Progenitor cell of endocrine pancreas (in vitro differentiated cells): ENCODE measurements around the gene TRIM4. TPM values are rescaled to one million over a fixed set of nuclear protein-coding genes. Genes with fewer than 3 reads are reported as not detected.
A peak's percentile ranks its signal among the peaks of the same experiment; 100 is the strongest.

Source experiments
- DNase-seq: peaks from one replicate; pipeline ENCODE4 v3.0.0; 2021; ENCODE audit warnings: low spot score; ENCODE audit not compliant: unreplicated experiment
- H3K27ac Mint-ChIP-seq: 2 replicates; pipeline ENCODE4 v1.8.0; 2021; ENCODE audit warnings: mild to moderate bottlenecking, moderate library complexity, mixed read lengths
- H3K27me3 Mint-ChIP-seq: 2 replicates; pipeline ENCODE4 v1.8.0; 2021; ENCODE audit warnings: mixed read lengths
- H3K36me3 Mint-ChIP-seq: 2 replicates; pipeline ENCODE4 v1.8.0; 2022; ENCODE audit warnings: mixed read lengths; ENCODE audit not compliant: insufficient read depth
- H3K4me1 Mint-ChIP-seq: 2 replicates; pipeline ENCODE4 v1.8.0; 2021; ENCODE audit warnings: low read depth, mixed read lengths
- H3K4me3 Mint-ChIP-seq: 2 replicates; pipeline ENCODE4 v1.8.0; 2021; ENCODE audit warnings: low read depth, mild to moderate bottlenecking, moderate library complexity, mixed read lengths
- H3K9me3 Mint-ChIP-seq: 2 replicates; pipeline ENCODE4 v1.8.0; 2021; ENCODE audit warnings: low read depth, mixed read lengths
- CTCF ChIP-seq: fragments of 200-600 bp; sonication (generic); IDR thresholded peaks from one replicate; pipeline ENCODE4 v1.5.0; 2021; ENCODE audit warnings: antibody characterized with exemption, mild to moderate bottlenecking; ENCODE audit not compliant: unreplicated experiment
- total RNA-seq: library from RNA; stranded (reverse); gene quantifications from 2 replicates; pipeline ENCODE4 v1.2.1, GENCODE V29; 2021

Gene TRIM4
- total RNA-seq, 1 donor from 2014 or later, result 14.2 TPM

GRCh38 chr7:99930376-99930775, 11.0 kb upstream of the TRIM4 start:
- Mint-ChIP-seq H3K36me3 (no peaks in the 10 kb centered on the region), H3K27me3 (peaks cover 38% of the 10 kb centered on the region), H3K9me3 (no peaks in the 10 kb centered on the region), H3K4me3 (peak overlapping the region; percentile 82), H3K4me1 (peaks cover 5% of the 10 kb centered on the region), H3K27ac (no peak overlapping the region)
- no peak for DNase-seq
- no peak for TF ChIP-seq CTCF

- H3K27ac Mint-ChIP-seq, result no peak overlapping the region
- H3K36me3 Mint-ChIP-seq, result no peaks in the 10 kb centered on the region
- no peak for DNase-seq
- H3K4me3 Mint-ChIP-seq, result peak overlapping the region; percentile 82
- no peak for TF ChIP-seq CTCF
- H3K27me3 Mint-ChIP-seq, result peaks cover 36% of the 10 kb centered on the region
- peaks cover 5% of the 10 kb centered on the region for H3K4me1 Mint-ChIP-seq
- H3K9me3 Mint-ChIP-seq, result no peaks in the 10 kb centered on the region
These were observed 10.4 kb upstream of the TRIM4 start for GRCh38 chr7:99929730-99930053.

GRCh38 chr7:99928994-99929729, 9.8 kb upstream of the TRIM4 start, which contains the start of gene GJC3:
Gene GJC3, minus strand, starts transcription at chr7:99929620. Its CDS starts 0 bp downstream, at chr7:99929620.
- no peak within 1 kb of the TSS for H3K27ac Mint-ChIP-seq
- H3K4me1 Mint-ChIP-seq, result peaks cover 5% of the 10 kb centered on the region
- H3K36me3 Mint-ChIP-seq, result no peaks in the 10 kb centered on the region
- peaks cover 34% of the 10 kb centered on the region for H3K27me3 Mint-ChIP-seq
- no peaks in the 10 kb centered on the region for H3K9me3 Mint-ChIP-seq
- peak within 1 kb of the TSS; percentile 82 for H3K4me3 Mint-ChIP-seq
- peak; percentile 48 for TF ChIP-seq CTCF
- no peak for DNase-seq

- H3K9me3 Mint-ChIP-seq, result no peaks in the 10 kb centered on the region
- no peaks in the 10 kb centered on the region for H3K36me3 Mint-ChIP-seq
- TF ChIP-seq CTCF, result no peak
- peaks cover 5% of the 10 kb centered on the region for H3K4me1 Mint-ChIP-seq
- DNase-seq, result no peak
- H3K27ac Mint-ChIP-seq, result no peak overlapping the region
- peaks cover 31% of the 10 kb centered on the region for H3K27me3 Mint-ChIP-seq
- no peak overlapping the region for H3K4me3 Mint-ChIP-seq
These were observed 8.9 kb upstream of the TRIM4 start for GRCh38 chr7:99928188-99928587.

- H3K27me3 Mint-ChIP-seq, result peaks cover 31% of the 10 kb centered on the region
- no peak for TF ChIP-seq CTCF
- no peaks in the 10 kb centered on the region for H3K36me3 Mint-ChIP-seq
- H3K27ac Mint-ChIP-seq, result no peak overlapping the region
- no peaks in the 10 kb centered on the region for H3K9me3 Mint-ChIP-seq
- H3K4me1 Mint-ChIP-seq, result peaks cover 5% of the 10 kb centered on the region
- no peak for DNase-seq
- H3K4me3 Mint-ChIP-seq, result no peak overlapping the region
These were observed 8.2 kb upstream of the TRIM4 start for GRCh38 chr7:99927536-99927935.
